Frontal cortex (tissue), 4 donors: ENCODE data around the gene LSP1. TPM values are rescaled to one million over a fixed set of nuclear protein-coding genes. Genes with fewer than 3 reads are reported as not detected.

Experiments used
- DNase-seq, 2 donors: peaks; one replicate each; pipeline ENCODE4 v3.0.0; 2012; ENCODE audit warnings: low spot score in 2 of 2
- FAIRE-seq: peaks from 2 replicates; lab custom pipeline; 2012; peaks lifted over from hg19 to GRCh38; lab: Jason Lieb, UNC
- total RNA-seq: library from RNA; depleted of rRNA; stranded (reverse); fragments of >200 nt; gene quantifications from one replicate; pipeline ENCODE4 v1.2.3, GENCODE V29; 2014
- donor health status: control.
- donor health status: control.
- donor health status: control.

The LSP1 gene
- total RNA-seq, 1 donor from 2014 or later, result 0.82 TPM

- DNase-seq, result no peak
- FAIRE-seq, result no peak
Observed at GRCh38 chr11:1836011-1836945, 16.6 kb upstream of the LSP1 start.

GRCh38 chr11:1837171-1838076 is 15.5 kb upstream of the LSP1 start:
- no peak for FAIRE-seq
- peak; percentile 77 to 83 for DNase-seq

GRCh38 chr11:1838077-1838425 is 14.8 kb upstream of the LSP1 start:
- no peak for DNase-seq
- FAIRE-seq, result no peak

- DNase-seq, result no peak
- FAIRE-seq, result no peak
Observed at GRCh38 chr11:1838426-1839144, 14.3 kb upstream of the LSP1 start, which contains the start of gene TNNI2. Gene TNNI2 (plus strand): TSS chr11:1838981. CDS start chr11:1839697, 716 bp downstream.

- FAIRE-seq (no peak), DNase-seq (no peak)
Observed at GRCh38 chr11:1839204-1839923, 13.5 kb upstream of the LSP1 start.

GRCh38 chr11:1839924-1840779 is 12.7 kb upstream of the LSP1 start:
- FAIRE-seq (no peak), DNase-seq (peak in 1 of 2 donors; percentile 58)

GRCh38 chr11:1840780-1841480 is 12.0 kb upstream of the LSP1 start:
- no peak for DNase-seq
- FAIRE-seq, result no peak

GRCh38 chr11:1841511-1842148 is 11.3 kb upstream of the LSP1 start:
- no peak for DNase-seq
- FAIRE-seq, result no peak

- FAIRE-seq (no peak), DNase-seq (no peak)
Observed at GRCh38 chr11:1842149-1843097, 10.5 kb upstream of the LSP1 start.

GRCh38 chr11:1843098-1843473 is 9.8 kb upstream of the LSP1 start:
- FAIRE-seq (no peak), DNase-seq (no peak)

- FAIRE-seq (no peak), DNase-seq (no peak)
Observed at GRCh38 chr11:1843796-1844195, 9.1 kb upstream of the LSP1 start.

GRCh38 chr11:1844221-1845094 is 8.4 kb upstream of the LSP1 start:
- FAIRE-seq (no peak), DNase-seq (no peak)

- DNase-seq (no peak), FAIRE-seq (no peak)
Observed at GRCh38 chr11:1845095-1845429, 7.8 kb upstream of the LSP1 start.

- no peak for FAIRE-seq
- DNase-seq, result no peak
Observed at GRCh38 chr11:1845561-1846452, 7.1 kb upstream of the LSP1 start.
